Activated T-helper 9 cell treated with anti-CD3 and anti-CD28 coated beads, Interleukin-2, amount 50 U/mL, for 16 hours (primary cell): ENCODE data around the gene NKAIN2.
"Not testable (repeated sequence)": the region's sequence is repeated elsewhere in the genome, so short reads cannot be mapped to it uniquely, and the experiment has no call there.

Source experiments
- DNase-seq: peaks from one replicate; pipeline ENCODE4 v3.0.0-alpha.2; 2020; ENCODE audit warnings: low read depth

The NKAIN2 gene

DNA sequence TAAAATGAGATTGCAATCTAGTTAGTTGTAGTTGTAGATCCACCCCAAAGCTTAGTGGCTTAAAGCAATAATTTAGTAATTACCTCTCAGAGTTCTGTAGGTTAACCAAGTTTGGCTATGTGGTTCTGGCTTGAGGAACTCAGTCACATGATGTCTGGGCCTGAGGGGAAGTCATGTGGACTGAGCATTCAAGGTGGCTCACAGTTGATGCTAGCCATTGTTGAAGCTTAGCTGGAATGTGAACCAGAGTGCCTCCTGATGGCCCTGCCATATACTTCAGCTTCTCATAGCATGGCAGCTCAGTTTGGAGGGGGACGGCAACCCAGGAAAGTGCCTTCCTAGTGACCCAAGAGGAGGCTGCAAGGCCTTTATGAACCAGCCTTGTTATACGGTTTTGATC lies 895.4 kb downstream of the NKAIN2 start:
- DNase-seq, result no peak

- DNase-seq, result no peak
Measured at GRCh38 chr6:124703541-124703940, 899.9 kb downstream of the NKAIN2 start.

GRCh38 chr6:124712532-124712931 lies 908.9 kb downstream of the NKAIN2 start:
- not testable (repeated sequence) for DNase-seq

DNA sequence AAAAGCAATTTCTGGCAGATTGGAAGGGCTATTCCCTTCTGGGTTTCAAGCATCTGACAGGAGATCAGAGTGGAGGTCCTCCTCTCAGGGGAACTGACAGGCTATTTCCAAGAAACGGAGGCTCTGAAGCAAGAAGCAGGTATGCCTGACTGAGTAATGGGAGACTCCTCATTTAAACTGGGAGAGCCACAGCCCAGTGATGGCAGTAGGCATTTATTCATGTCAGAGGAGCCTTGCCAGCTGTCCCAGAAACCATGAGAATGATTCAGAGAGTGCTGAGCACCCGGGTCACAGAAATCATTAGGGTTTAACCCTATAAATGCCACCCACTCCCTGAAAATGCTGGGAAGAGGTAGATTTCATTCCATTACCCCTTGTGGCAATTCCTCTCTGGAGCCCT lies 911.1 kb downstream of the NKAIN2 start:
- DNase-seq, result no peak

DNA sequence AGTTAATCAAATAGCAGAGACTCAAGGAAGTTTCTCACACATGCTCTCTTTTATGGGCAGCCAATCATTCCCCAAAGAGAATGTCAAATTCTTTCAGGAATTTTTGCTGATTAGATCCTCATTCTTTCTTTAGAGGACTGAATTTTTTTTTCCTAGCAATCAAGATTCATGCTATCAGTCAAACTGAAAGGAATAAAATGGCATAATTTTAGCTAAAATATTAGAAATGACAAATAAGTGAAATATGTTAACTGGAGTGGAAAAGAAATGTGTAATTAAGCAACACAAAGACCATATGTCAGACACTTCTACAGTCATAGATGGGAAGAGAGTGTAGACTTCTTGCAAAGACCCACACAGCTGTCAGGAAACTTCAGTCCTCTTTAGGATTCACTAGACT lies 916.2 kb downstream of the NKAIN2 start:
- DNase-seq, result no peak

- DNase-seq, result no peak
Measured at GRCh38 chr6:124721331-124721730, 917.7 kb downstream of the NKAIN2 start.

GRCh38 chr6:124722141-124722878 lies 918.6 kb downstream of the NKAIN2 start:
- no peak for DNase-seq

- no peak for DNase-seq
Measured at GRCh38 chr6:124723671-124724070, 920.0 kb downstream of the NKAIN2 start.

DNA sequence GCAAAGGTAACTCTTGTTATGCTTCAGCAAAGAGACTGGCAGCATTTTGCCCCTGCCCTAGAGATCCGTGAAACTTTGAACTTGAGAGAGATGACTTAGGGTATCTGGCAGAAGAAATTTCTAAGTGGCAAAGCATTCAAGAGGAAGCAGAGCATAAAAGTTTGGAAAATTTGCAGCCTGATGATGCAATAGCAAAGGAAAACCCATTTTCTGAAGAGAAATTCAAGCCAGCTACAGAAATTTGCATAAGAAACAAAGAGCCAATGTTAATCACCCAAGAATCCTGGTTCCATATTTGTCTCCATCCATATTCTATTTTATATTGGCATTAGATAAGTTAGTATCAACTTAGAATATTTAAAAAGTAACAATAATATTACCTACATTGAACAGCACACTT lies 934.1 kb downstream of the NKAIN2 start:
- not testable (repeated sequence) for DNase-seq

DNA sequence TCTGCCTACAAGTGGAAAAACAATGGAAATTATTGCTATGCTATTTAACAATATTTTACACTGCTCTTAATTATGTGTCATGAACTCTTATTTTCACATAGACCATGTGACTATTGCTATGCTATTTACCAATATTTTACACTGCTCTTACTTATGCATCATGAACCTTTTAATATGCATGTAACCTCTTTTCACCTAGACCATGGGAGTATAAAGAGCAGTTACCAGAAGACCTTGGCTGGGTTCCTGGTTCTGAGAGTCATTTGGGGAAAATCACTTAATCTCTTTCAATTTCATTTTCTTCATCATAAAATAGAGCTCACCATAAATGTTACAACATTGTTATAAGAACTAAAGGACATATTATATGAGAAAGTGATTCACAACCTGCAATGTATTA lies 934.8 kb downstream of the NKAIN2 start:
- DNase-seq, result no peak

- no peak for DNase-seq
Measured at GRCh38 chr6:124741341-124741740, 937.7 kb downstream of the NKAIN2 start.

- no peak for DNase-seq
Measured at GRCh38 chr6:124742971-124743370, 939.3 kb downstream of the NKAIN2 start.

- DNase-seq, result no peak
Measured at GRCh38 chr6:124743420-124743819, 939.8 kb downstream of the NKAIN2 start.

DNA sequence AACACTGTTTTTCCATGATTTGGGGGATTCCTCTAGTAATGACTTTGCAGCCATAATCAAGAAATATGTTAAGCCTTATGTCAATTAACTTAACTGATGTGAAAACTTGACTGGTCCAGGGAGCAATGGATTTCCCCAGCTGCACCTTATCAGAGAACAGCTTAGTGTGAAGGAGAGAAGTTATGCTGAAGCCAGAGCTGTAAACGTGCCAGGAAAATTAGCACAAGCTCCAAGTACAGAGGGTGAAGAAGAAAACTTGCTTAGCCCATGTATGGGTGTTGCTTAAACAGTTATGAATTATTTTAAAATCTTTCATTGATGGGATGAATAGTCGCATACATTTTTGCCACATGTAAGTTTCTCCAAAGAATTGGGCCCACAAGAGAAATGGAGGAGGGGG lies 943.7 kb downstream of the NKAIN2 start:
- DNase-seq, result no peak

- no peak for DNase-seq
Measured at GRCh38 chr6:124748778-124749177, 945.1 kb downstream of the NKAIN2 start.

DNA sequence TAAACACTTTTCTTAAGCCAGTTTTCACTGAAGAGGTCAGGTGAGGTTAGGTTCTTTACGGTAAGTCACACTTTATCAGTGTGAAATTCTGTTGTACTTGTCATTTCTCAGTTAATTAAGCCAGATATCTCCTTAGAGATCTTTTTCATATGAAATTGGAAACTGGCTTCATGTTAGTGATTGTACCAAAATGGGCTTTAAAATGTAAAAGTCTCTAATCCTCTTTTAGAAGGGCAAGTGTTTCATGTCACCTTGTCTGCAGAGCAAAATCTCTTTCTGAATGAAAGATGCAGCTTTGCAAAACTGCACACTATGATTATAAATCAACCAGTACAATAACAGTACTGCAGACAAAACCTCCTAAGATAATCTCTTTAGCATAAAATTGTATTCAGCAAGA lies 949.3 kb downstream of the NKAIN2 start:
- no peak for DNase-seq

- DNase-seq, result no peak
Measured at GRCh38 chr6:124753562-124754105, 950.0 kb downstream of the NKAIN2 start.

DNA sequence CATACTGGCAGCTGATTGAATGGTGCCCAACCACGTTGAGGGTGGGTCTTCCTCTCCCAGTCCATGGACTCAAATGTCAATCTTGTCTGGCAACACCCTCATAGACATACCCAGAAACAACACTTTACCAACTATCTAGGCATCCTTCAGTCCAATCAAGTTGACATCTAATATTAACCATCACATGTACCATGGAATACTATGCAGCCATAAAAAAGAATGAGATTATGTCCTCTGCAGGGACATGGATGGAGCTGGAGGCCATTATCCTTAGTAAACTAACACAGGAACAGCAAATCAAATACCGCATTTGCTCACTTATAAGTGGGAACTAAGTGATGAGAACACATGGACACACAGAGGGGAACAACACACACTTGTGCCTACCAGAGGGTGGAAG lies 951.7 kb downstream of the NKAIN2 start:
- DNase-seq, result no peak

GRCh38 chr6:124757560-124757959 lies 953.9 kb downstream of the NKAIN2 start:
- DNase-seq, result no peak

DNA sequence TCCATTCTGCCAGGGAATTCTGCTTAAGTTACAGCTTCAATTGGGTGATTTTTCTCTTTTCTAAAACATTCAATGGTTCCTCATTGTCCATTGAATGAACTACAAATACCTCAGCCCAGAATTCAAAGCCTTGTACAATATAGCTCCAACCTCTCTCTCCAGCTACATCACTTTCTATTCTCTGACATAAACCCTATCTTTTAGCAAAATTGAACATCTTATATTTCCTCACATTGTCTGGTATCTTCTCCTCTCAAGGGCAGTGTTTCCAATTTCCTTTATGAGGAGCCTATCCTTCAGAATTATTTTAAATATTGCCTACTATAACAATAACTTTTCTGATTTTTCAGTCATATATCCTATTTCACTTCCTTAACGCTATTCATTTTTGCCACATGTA lies 955.0 kb downstream of the NKAIN2 start:
- DNase-seq, result no peak

DNA sequence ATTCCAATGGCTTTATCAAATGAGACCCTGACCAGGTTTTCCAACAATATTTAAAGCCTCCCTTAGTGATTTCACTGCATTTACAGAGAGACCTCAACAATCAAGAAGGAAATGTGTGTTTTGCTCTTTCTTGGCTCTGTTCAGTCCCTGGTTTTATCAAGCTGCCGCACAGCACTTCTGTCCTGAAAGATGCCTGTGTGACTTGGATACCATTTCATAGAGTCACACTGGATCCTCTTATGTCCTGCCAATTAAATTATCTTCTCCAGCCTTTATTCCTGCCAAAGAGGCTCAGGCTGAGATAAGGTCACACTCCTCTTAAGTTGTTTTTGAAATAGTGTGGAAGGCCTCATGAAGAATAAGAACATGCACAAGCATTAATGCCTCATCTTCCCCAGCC lies 961.6 kb downstream of the NKAIN2 start:
- DNase-seq, result no peak

DNA sequence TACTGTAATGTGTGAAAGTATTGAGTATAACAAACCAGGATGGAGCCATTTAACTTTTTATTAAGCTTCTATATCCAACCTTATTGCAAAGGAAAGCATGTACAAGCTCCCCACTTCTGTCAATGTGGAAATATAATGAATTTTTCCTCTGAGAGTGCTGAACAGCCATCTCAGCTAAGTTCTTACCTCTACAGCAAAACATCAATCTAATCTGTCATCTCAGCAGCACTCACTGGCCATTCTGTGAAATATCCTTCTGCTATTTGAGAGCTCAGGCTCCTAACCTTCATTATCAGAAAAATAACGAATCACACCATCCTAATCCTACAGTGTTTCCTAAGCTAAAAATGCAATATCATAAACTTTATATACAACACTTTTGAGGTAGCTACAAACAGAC lies 964.6 kb downstream of the NKAIN2 start:
- no peak for DNase-seq

DNA sequence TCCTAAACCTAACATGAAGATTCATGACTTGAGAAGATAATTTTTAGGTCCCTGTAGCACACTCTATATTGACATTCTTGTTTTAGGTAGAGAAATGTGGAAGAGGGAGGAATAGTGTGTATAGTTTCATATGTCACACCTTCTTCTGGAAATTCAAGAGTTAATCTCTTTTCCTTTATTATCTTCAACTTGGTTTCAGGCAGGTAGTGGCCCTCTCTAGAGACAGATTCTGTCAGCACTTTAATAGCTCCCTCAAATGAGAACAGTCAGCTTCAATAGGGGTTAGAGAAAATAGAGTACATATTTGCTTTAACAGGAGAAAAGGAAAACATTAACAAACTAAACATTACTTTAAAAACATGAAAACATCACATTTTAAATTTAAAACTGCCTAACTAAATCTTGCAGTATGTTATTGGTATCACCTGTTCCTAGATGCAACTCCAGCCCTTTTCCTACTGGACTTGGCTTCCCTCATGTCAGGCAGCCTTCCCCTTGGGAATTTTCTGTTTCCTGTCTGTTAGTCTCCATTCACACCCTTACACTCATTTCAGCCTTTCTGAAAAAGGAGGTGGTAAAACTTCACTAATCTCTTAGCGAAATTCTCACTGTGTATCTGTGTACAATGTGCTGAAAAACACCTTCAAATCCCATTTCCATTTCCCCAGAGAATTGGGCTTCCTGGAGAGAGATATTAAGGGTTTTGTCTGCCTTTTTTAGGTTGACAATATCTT lies 966.3 kb downstream of the NKAIN2 start:
- DNase-seq, result no peak
